ENCODE measurements around the gene PGLYRP3. TPM values are rescaled to one million over a fixed set of nuclear protein-coding genes. Genes with fewer than 3 reads are reported as not detected.

PGLYRP3 gene, protein sequence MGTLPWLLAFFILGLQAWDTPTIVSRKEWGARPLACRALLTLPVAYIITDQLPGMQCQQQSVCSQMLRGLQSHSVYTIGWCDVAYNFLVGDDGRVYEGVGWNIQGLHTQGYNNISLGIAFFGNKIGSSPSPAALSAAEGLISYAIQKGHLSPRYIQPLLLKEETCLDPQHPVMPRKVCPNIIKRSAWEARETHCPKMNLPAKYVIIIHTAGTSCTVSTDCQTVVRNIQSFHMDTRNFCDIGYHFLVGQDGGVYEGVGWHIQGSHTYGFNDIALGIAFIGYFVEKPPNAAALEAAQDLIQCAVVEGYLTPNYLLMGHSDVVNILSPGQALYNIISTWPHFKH
- total RNA-seq, result not detected in 2 replicates

DNA sequence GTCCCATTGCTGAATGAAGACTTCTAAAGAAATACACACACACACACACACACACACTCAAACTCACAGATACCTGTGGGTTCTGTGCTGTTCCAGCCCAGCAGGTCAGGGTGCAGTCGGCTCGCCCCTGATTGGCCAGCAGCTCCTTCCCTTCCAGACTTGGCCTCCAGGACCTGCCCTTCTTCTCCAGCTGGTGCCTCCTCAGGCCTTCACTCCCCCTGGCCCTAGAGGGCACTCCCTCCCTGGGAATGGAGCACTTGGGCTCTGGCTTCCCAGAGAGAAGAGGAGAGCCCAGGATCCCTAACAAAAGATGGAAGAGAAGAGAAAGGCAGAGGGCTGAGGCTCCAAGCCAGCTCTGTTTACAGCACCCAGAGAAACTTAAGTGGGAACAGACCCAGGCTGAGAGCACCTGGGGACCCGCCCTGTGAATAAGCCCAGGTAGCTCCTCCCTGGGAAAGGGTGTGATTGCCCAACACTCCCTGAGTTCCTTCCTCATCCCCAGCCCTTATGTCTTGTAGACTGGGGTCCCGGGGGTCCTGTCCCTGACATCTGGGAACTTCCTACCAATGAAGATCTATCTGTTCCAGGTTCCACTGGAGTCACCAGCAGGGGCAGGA is at the start of gene PGLYRP3:
Gene PGLYRP3, minus strand, starts transcription at position 383 of the 617 bp plus-strand sequence. CDS start 2,287 bp downstream, outside the sequence.
- H3K9me3 Mint-ChIP-seq, result no peaks in the 10 kb centered on the region
- DNase-seq (ENCODE audit: low spot score), result no peak
- intact Hi-C loops (cut with micrococcal nuclease), result no loop called here
- no peaks in the 10 kb centered on the region for H3K4me1 Mint-ChIP-seq (ENCODE audit: low read depth)
- peaks cover 12% of the 10 kb centered on the region for H3K27me3 Mint-ChIP-seq (ENCODE audit: low read depth)
- no peak within 1 kb of the TSS for H3K27ac Mint-ChIP-seq
- H3K36me3 Mint-ChIP-seq (ENCODE audit: low read depth), result no peaks in the 10 kb centered on the region
- H3K4me3 Mint-ChIP-seq (ENCODE audit: low read depth), result no peak within 1 kb of the TSS

- H3K36me3 Mint-ChIP-seq (ENCODE audit: low read depth), result no peaks in the 10 kb centered on the region
- no peak overlapping the region for H3K4me3 Mint-ChIP-seq (ENCODE audit: low read depth)
- DNase-seq (ENCODE audit: low spot score), result no peak
- no peaks in the 10 kb centered on the region for H3K27me3 Mint-ChIP-seq (ENCODE audit: low read depth)
- H3K27ac Mint-ChIP-seq, result no peak overlapping the region
- intact Hi-C loops (cut with micrococcal nuclease), result no loop called here
- H3K4me1 Mint-ChIP-seq (ENCODE audit: low read depth), result no peaks in the 10 kb centered on the region
- H3K9me3 Mint-ChIP-seq, result no peaks in the 10 kb centered on the region
Observed at GRCh38 chr1:153362187-153362775, 49.5 kb upstream of the PGLYRP3 start.

DNA sequence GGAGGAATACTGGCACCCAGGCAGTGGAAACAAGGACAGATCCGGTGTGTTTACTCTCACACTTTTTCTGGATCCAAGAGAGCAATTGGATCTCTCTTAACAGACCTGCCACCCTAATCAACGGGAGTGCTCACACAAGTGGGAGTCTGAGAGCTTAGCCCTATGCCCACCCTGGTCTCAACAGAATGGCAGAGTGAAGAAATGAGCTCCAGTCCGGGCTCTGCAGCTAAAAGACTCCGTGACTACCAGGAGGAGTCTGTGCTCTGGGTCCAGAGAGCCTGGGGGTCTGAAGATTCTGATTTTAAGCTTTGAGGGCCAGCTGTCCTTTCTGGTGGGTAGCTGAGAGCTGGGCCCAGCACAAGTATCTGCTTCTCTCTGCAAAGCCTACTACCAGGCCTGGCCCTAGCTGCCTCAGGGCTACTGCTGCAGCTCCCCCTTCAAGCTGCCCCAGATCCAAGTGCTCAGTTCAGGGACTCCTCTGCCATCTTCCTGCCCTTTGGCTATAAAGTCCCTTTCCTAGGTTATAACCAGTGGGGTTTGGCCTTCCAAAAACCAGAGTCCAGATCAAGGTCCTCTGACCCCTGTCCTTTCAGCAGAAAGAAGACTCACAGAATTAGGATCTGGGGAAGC is 48.8 kb upstream of the PGLYRP3 start:
- H3K4me1 Mint-ChIP-seq (ENCODE audit: low read depth), result no peaks in the 10 kb centered on the region
- no peak overlapping the region for H3K4me3 Mint-ChIP-seq (ENCODE audit: low read depth)
- intact Hi-C loops (cut with micrococcal nuclease), result no loop called here
- DNase-seq (ENCODE audit: low spot score), result no peak
- no peaks in the 10 kb centered on the region for H3K9me3 Mint-ChIP-seq
- H3K27me3 Mint-ChIP-seq (ENCODE audit: low read depth), result no peaks in the 10 kb centered on the region
- no peaks in the 10 kb centered on the region for H3K36me3 Mint-ChIP-seq (ENCODE audit: low read depth)
- no peak overlapping the region for H3K27ac Mint-ChIP-seq

GRCh38 chr1:153360592-153361479 is 48.1 kb upstream of the PGLYRP3 start:
- Mint-ChIP-seq H3K27ac (no peak overlapping the region), H3K4me3 (ENCODE audit: low read depth) (no peak overlapping the region), H3K4me1 (ENCODE audit: low read depth) (no peaks in the 10 kb centered on the region), H3K36me3 (ENCODE audit: low read depth) (no peaks in the 10 kb centered on the region), H3K9me3 (no peaks in the 10 kb centered on the region), H3K27me3 (ENCODE audit: low read depth) (no peaks in the 10 kb centered on the region)
- intact Hi-C loops (cut with micrococcal nuclease), result no loop called here
- DNase-seq (ENCODE audit: low spot score), result no peak

DNA sequence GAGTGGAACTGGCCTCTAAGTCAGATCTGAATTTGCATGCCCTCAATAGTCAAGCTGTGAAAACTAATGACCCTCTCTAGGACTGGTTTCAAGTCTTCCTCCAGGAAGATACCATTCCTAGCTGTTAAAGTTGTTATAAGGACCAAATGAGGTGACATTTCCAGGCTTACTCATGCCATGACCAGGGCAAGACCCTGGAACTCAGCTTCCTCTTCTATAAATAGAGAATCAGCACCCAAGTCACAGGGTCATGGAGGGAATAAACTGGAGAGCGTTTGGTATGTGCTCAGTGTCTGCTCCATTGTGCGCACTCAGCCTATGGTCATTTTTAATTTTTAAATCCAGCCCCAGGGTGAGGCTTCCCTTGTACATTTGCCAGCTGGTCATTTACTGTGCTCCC is 47.4 kb upstream of the PGLYRP3 start:
- H3K9me3 Mint-ChIP-seq, result no peaks in the 10 kb centered on the region
- no peaks in the 10 kb centered on the region for H3K36me3 Mint-ChIP-seq (ENCODE audit: low read depth)
- DNase-seq (ENCODE audit: low spot score), result no peak
- no peak overlapping the region for H3K27ac Mint-ChIP-seq
- H3K4me3 Mint-ChIP-seq (ENCODE audit: low read depth), result no peak overlapping the region
- intact Hi-C loops (cut with micrococcal nuclease), result no loop called here
- H3K27me3 Mint-ChIP-seq (ENCODE audit: low read depth), result no peaks in the 10 kb centered on the region
- H3K4me1 Mint-ChIP-seq (ENCODE audit: low read depth), result no peaks in the 10 kb centered on the region

DNA sequence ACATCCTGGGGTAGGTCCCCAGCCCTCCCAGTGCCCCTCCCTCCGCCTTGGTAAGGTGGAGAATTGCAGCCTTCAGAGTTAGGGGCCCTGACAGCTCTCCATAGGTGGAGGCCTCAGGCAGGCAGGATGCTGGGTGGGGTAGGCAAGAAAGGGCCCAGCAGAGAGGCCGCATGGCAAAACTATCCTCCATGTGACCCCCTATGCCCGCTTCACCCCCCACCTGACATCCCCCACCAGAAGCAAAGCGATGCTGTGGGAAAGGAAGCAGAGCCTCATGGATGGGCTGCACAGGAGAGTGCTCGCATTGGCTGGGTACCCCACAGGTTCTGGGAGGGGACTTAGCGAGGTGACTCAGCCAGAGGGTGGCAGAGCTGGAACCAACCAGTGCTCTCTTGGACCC is 46.5 kb upstream of the PGLYRP3 start:
- intact Hi-C loops (cut with micrococcal nuclease), result loop anchor here (10.0 kb wide), 1 partner anchor 46 kb away; no protein-coding TSS in a partner anchor
- no peaks in the 10 kb centered on the region for H3K27me3 Mint-ChIP-seq (ENCODE audit: low read depth)
- H3K36me3 Mint-ChIP-seq (ENCODE audit: low read depth), result no peaks in the 10 kb centered on the region
- no peak overlapping the region for H3K4me3 Mint-ChIP-seq (ENCODE audit: low read depth)
- DNase-seq (ENCODE audit: low spot score), result no peak
- no peaks in the 10 kb centered on the region for H3K4me1 Mint-ChIP-seq (ENCODE audit: low read depth)
- no peak overlapping the region for H3K27ac Mint-ChIP-seq
- H3K9me3 Mint-ChIP-seq, result no peaks in the 10 kb centered on the region

- H3K9me3 Mint-ChIP-seq, result no peaks in the 10 kb centered on the region
- no peaks in the 10 kb centered on the region for H3K4me1 Mint-ChIP-seq (ENCODE audit: low read depth)
- H3K36me3 Mint-ChIP-seq (ENCODE audit: low read depth), result no peaks in the 10 kb centered on the region
- intact Hi-C loops (cut with micrococcal nuclease), result loop anchor here (10.0 kb wide), 1 partner anchor 46 kb away; no protein-coding TSS in a partner anchor
- no peak overlapping the region for H3K4me3 Mint-ChIP-seq (ENCODE audit: low read depth)
- no peak for DNase-seq (ENCODE audit: low spot score)
- no peak overlapping the region for H3K27ac Mint-ChIP-seq
- no peaks in the 10 kb centered on the region for H3K27me3 Mint-ChIP-seq (ENCODE audit: low read depth)
Observed at GRCh38 chr1:153358691-153358975, 45.9 kb upstream of the PGLYRP3 start.

DNA sequence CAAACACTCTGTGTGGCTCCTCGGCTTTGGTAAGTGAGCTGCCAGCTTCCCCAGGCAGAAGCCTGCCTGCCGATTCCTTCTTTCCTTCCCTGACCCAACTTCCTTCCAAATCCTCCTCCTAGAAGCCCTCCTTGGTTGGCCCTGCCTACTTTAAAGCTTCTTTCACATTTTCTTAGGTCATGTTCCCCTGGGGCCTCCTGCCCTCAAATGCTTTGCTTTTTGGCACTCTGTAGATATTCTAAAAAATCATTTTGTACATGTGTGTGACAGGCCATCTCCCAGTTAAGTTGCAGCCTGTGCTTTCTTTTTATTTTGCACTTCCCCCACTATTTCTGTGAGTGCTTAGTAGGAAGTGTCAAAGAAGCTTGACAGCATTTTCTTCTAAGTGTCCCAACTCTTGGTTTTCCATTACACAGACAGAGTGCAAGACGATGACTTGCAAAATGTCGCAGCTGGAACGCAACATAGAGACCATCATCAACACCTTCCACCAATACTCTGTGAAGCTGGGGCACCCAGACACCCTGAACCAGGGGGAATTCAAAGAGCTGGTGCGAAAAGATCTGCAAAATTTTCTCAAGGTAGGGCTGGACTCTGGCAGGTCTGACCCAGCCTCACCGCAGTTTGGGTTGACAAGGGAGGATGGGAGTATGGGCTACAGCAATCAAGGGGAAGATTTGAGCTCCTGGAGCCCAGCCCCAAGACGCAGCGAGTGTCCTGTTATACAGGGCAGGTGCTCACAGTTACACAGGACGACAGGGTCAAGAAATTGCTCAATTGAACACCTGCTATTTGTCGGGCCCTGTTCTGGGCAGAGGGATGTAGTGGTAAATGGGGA is 45.3 kb upstream of the PGLYRP3 start, which contains the start of gene S100A9:
Gene S100A9, plus strand, starts transcription at position 2 of the 838 bp plus-strand sequence. Its CDS starts 430 bp downstream, at position 432.
- no peaks in the 10 kb centered on the region for H3K36me3 Mint-ChIP-seq (ENCODE audit: low read depth)
- H3K27ac Mint-ChIP-seq, result no peak within 1 kb of the TSS
- H3K27me3 Mint-ChIP-seq (ENCODE audit: low read depth), result no peaks in the 10 kb centered on the region
- H3K9me3 Mint-ChIP-seq, result no peaks in the 10 kb centered on the region
- intact Hi-C loops (cut with micrococcal nuclease), result loop anchor here (10.0 kb wide), 1 partner anchor 47 kb away; no protein-coding TSS in a partner anchor
- H3K4me3 Mint-ChIP-seq (ENCODE audit: low read depth), result no peak within 1 kb of the TSS
- no peaks in the 10 kb centered on the region for H3K4me1 Mint-ChIP-seq (ENCODE audit: low read depth)
- no peak for DNase-seq (ENCODE audit: low spot score)

GRCh38 chr1:153357076-153357852 is 44.5 kb upstream of the PGLYRP3 start:
- H3K27ac Mint-ChIP-seq, result no peak overlapping the region
- intact Hi-C loops (cut with micrococcal nuclease), result loop anchor here (10.0 kb wide), 1 partner anchor 48 kb away; no protein-coding TSS in a partner anchor
- no peak for DNase-seq (ENCODE audit: low spot score)
- no peaks in the 10 kb centered on the region for H3K4me1 Mint-ChIP-seq (ENCODE audit: low read depth)
- H3K36me3 Mint-ChIP-seq (ENCODE audit: low read depth), result no peaks in the 10 kb centered on the region
- H3K9me3 Mint-ChIP-seq, result no peaks in the 10 kb centered on the region
- H3K4me3 Mint-ChIP-seq (ENCODE audit: low read depth), result no peak overlapping the region
- H3K27me3 Mint-ChIP-seq (ENCODE audit: low read depth), result no peaks in the 10 kb centered on the region

DNA sequence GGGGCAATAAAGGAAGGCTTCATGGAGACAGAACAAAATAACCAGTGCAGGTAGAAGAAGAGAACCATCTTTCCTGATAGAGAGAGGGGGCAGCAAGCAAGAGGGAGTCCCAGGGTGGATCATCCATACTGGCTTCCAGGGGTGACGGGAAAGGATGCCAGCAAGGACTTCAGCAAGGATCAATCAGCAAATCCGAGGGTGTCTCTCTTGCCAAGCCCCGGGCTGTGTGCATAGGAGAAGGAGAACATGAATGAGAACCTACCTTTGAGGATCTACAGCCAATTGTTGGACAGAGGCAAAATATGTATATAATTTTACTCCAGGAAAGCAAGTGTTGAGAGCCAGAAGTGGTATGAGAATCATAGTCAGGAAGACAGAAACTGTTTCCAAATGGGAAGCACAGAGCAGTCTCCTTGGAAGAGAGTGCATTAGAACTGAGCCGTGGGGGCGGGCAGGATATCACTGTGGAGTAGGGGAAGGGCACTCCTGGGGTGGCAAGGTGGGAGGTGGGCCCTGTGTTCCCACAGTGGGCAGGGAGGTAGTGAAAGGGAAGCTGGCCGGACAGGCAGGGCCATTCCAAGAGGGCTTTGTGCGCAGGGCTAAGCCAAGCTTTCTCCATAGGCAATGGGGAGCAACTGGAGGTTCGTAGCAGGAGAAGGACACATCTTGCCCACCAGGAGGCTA is 43.8 kb upstream of the PGLYRP3 start:
- Mint-ChIP-seq H3K27me3 (ENCODE audit: low read depth) (no peaks in the 10 kb centered on the region), H3K4me3 (ENCODE audit: low read depth) (no peak overlapping the region), H3K9me3 (no peaks in the 10 kb centered on the region), H3K4me1 (ENCODE audit: low read depth) (no peaks in the 10 kb centered on the region), H3K36me3 (ENCODE audit: low read depth) (no peaks in the 10 kb centered on the region), H3K27ac (no peak overlapping the region)
- intact Hi-C loops (cut with micrococcal nuclease), result loop anchor here (10.0 kb wide), 1 partner anchor 48 kb away; no protein-coding TSS in a partner anchor
- no peak for DNase-seq (ENCODE audit: low spot score)

Data from activated T-helper 2 cell treated with anti-CD3 and anti-CD28 coated beads, Interferon-gamma antibody, Interleukin-2, Interleukin-4, amounts not matched to agents 10 μg/mL and 5 μg/mL and 100 μg/mL, durations not matched to agents 14 hours and 24 hours and 36 hours (primary cell).